ENCODE results near the gene CRACR2A. TPM values are rescaled to one million over a fixed set of nuclear protein-coding genes. Genes with fewer than 3 reads are reported as not detected.

CRACR2A gene
- total RNA-seq, 1 experiment from 2014 or later, result not detected

- no peak overlapping the region for H3K27ac Mint-ChIP-seq (ENCODE audit: low read depth, unreplicated experiment)
- no peaks in the 10 kb centered on the region for H3K36me3 Mint-ChIP-seq (ENCODE audit: insufficient read depth, unreplicated experiment)
- POLR2A ChIA-PET, result no interaction called here
- peaks cover 6% of the 10 kb centered on the region for H3K4me1 Mint-ChIP-seq (ENCODE audit: insufficient read depth, unreplicated experiment)
- intact Hi-C loops (cut with micrococcal nuclease), result no loop called here
- peaks cover 12% of the 10 kb centered on the region for H3K27me3 Mint-ChIP-seq (ENCODE audit: insufficient read depth, unreplicated experiment)
- CTCF ChIA-PET, result interaction anchor here (0.7 to 1.4 kb wide), 2 partner anchors 11 to 62 kb away, joined by 3 read pairs; no protein-coding TSS in a partner anchor
- no peaks in the 10 kb centered on the region for H3K9me3 Mint-ChIP-seq (ENCODE audit: unreplicated experiment)
- BruUV-seq (replicated peaks), result no TSS peak
- H3K4me3 Mint-ChIP-seq (ENCODE audit: unreplicated experiment), result no peak overlapping the region
- no peak for DNase-seq (ENCODE audit: unreplicated experiment)
- TF ChIP-seq CTCF (IDR thresholded peaks at IDR 0.05; ENCODE audit: unreplicated experiment), result no peak
These were observed 122.8 kb downstream of the CRACR2A start for GRCh38 chr12:3630111-3630510.

- no peak overlapping the region for H3K27ac Mint-ChIP-seq (ENCODE audit: low read depth, unreplicated experiment)
- no peak for TF ChIP-seq CTCF (IDR thresholded peaks at IDR 0.05; ENCODE audit: unreplicated experiment)
- H3K27me3 Mint-ChIP-seq (ENCODE audit: insufficient read depth, unreplicated experiment), result peaks cover 12% of the 10 kb centered on the region
- H3K36me3 Mint-ChIP-seq (ENCODE audit: insufficient read depth, unreplicated experiment), result no peaks in the 10 kb centered on the region
- no peaks in the 10 kb centered on the region for H3K9me3 Mint-ChIP-seq (ENCODE audit: unreplicated experiment)
- no peak for DNase-seq (ENCODE audit: unreplicated experiment)
- ChIA-PET CTCF (interaction anchor here (1.4 kb wide), 1 partner anchor 10 kb away, joined by 3 read pairs; no protein-coding TSS in a partner anchor), POLR2A (interaction anchor here (0.6 kb wide), 1 partner anchor 9 kb away, joined by 3 read pairs; no protein-coding TSS in a partner anchor)
- H3K4me3 Mint-ChIP-seq (ENCODE audit: unreplicated experiment), result no peak overlapping the region
- BruUV-seq (replicated peaks), result no TSS peak
- H3K4me1 Mint-ChIP-seq (ENCODE audit: insufficient read depth, unreplicated experiment), result peaks cover 6% of the 10 kb centered on the region
- intact Hi-C loops (cut with micrococcal nuclease), result no loop called here
These were observed 123.7 kb downstream of the CRACR2A start for GRCh38 chr12:3629057-3629830.

- H3K4me1 Mint-ChIP-seq (ENCODE audit: insufficient read depth, unreplicated experiment), result peaks cover 6% of the 10 kb centered on the region
- no peaks in the 10 kb centered on the region for H3K36me3 Mint-ChIP-seq (ENCODE audit: insufficient read depth, unreplicated experiment)
- H3K9me3 Mint-ChIP-seq (ENCODE audit: unreplicated experiment), result no peaks in the 10 kb centered on the region
- intact Hi-C loops (cut with micrococcal nuclease), result no loop called here
- BruUV-seq (replicated peaks), result no TSS peak
- no peak for TF ChIP-seq CTCF (IDR thresholded peaks at IDR 0.05; ENCODE audit: unreplicated experiment)
- no peak for DNase-seq (ENCODE audit: unreplicated experiment)
- ChIA-PET CTCF (interaction anchor here (0.6 to 1.4 kb wide), 2 partner anchors 9 to 1219 kb away, joined by 3 read pairs; no protein-coding TSS in a partner anchor), POLR2A (no interaction called here)
- no peak overlapping the region for H3K4me3 Mint-ChIP-seq (ENCODE audit: unreplicated experiment)
- peaks cover 12% of the 10 kb centered on the region for H3K27me3 Mint-ChIP-seq (ENCODE audit: insufficient read depth, unreplicated experiment)
- H3K27ac Mint-ChIP-seq (ENCODE audit: low read depth, unreplicated experiment), result no peak overlapping the region
These were observed 124.3 kb downstream of the CRACR2A start for GRCh38 chr12:3628629-3629028.

- DNase-seq (ENCODE audit: unreplicated experiment), result no peak
- intact Hi-C loops (cut with micrococcal nuclease), result no loop called here
- Mint-ChIP-seq H3K36me3 (ENCODE audit: insufficient read depth, unreplicated experiment) (no peaks in the 10 kb centered on the region), H3K4me1 (ENCODE audit: insufficient read depth, unreplicated experiment) (peaks cover 2% of the 10 kb centered on the region), H3K9me3 (ENCODE audit: unreplicated experiment) (no peaks in the 10 kb centered on the region), H3K27ac (ENCODE audit: low read depth, unreplicated experiment) (no peak overlapping the region), H3K27me3 (ENCODE audit: insufficient read depth, unreplicated experiment) (peaks cover 12% of the 10 kb centered on the region), H3K4me3 (ENCODE audit: unreplicated experiment) (no peak overlapping the region)
- CTCF ChIA-PET, result no interaction called here
- TF ChIP-seq CTCF (IDR thresholded peaks at IDR 0.05; ENCODE audit: unreplicated experiment), result no peak
- no TSS peak for BruUV-seq (replicated peaks)
- POLR2A ChIA-PET, result no interaction called here
These were observed 125.6 kb downstream of the CRACR2A start for GRCh38 chr12:3627336-3627735.

Measured in MCF 10A (cell line).